Measurements from ENCODE around the gene GPX5.

DNA sequence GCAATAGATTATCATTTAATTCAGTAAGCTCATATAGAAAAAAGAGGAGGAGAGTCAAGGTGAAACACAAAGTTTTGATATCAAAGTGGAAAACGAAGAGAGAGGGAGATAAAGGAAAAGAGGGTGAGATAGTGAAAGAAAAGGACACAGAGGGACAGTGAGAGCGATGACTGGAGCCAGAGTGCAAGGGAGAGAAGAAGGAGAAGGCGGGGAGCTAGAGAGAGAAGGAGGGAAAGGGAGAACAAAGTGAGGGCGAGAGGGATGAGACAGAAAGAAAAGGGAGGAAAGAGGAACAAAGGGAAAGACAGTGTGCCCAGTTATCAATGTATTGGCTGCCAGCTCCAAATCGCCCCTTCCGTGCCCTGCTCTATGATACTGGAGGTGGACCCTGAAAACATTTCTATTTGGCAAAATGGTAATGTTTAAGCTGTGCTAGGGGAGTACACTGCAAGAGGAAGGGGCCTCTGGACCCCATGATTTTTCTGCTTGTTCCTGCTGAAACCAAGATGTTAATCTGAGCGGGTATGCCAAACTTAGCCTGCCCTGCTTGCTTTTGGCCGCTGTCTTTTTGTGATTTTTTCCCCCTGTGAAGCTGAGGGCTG, 27.8 kb downstream of the GPX5 start:
- TF ChIP-seq, protein P1, sequence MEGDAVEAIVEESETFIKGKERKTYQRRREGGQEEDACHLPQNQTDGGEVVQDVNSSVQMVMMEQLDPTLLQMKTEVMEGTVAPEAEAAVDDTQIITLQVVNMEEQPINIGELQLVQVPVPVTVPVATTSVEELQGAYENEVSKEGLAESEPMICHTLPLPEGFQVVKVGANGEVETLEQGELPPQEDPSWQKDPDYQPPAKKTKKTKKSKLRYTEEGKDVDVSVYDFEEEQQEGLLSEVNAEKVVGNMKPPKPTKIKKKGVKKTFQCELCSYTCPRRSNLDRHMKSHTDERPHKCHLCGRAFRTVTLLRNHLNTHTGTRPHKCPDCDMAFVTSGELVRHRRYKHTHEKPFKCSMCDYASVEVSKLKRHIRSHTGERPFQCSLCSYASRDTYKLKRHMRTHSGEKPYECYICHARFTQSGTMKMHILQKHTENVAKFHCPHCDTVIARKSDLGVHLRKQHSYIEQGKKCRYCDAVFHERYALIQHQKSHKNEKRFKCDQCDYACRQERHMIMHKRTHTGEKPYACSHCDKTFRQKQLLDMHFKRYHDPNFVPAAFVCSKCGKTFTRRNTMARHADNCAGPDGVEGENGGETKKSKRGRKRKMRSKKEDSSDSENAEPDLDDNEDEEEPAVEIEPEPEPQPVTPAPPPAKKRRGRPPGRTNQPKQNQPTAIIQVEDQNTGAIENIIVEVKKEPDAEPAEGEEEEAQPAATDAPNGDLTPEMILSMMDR (IDR thresholded peaks at IDR 0.05), result no peak
- TF ChIP-seq POLR2AphosphoS5 (IDR thresholded peaks at IDR 0.05; ENCODE audit: insufficient read depth in 1 of 2, low read depth in 1 of 2) (no peak), POLR2A (IDR thresholded peaks at IDR 0.05) (no peak)

Data from vagina (tissue), 2 donors.